ENCODE results near the gene PCSK4. TPM values are rescaled to one million over a fixed set of nuclear protein-coding genes. Genes with fewer than 3 reads are reported as not detected.
A peak's percentile ranks its signal among the peaks of the same experiment; 100 is the strongest.

Gene PCSK4
- total and polyA plus RNA-seq, 9 of the 15 experiments (the other 6 are each of a cell fraction or from before 2014, with no cell fraction given), result 0.01 to 9.1 (median 2.1) TPM; not detected in 1

DNA sequence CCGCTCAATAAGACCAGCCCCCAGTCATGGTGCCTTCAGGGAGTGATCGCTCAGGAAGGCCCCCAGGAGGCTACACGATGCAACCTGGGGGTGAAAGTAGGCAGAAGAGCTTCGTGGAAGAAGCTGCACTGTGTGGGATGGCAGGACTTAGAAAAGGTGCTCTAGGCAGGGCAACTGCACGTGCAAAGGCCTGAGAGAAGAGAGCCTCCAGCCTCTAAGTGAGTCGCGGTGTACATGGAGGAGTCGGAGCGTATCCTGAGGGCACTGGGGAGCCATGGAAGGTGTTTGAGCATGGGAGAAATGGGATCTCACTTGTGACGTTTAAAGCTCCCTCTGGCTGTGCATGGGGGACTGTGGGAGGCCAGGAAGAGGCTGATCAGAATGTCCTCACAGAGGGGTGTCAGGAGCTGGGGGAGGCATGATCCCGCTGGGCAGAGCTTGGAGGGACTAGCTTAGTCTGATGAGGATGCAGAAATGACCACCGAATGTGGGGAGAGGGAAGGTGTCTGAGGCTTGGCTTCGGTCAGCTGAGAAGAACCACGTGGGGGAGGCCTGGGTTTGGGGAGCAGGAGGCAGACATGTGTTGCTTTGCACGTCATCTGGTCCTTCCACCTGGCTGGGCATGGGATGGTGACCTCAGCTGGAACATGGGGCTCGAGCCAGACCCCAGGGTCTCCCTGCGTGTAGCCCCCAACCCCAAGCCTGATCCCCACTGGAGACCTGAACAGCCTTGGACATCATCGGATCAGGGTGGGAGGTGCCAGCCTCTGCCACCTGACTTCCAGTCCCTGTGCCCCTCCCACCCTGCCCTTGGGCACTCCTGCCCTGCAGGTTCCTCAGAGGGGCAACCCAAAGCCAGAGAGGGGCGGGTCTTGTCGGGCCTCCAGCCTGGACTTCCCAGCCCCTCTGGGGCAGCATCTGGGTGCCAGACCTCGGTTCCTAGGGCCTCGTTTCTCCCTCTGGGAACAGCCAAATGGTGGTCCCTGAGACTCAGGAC lies 39.1 kb downstream of the PCSK4 start (continued):
- TF ChIP-seq, protein P1, sequence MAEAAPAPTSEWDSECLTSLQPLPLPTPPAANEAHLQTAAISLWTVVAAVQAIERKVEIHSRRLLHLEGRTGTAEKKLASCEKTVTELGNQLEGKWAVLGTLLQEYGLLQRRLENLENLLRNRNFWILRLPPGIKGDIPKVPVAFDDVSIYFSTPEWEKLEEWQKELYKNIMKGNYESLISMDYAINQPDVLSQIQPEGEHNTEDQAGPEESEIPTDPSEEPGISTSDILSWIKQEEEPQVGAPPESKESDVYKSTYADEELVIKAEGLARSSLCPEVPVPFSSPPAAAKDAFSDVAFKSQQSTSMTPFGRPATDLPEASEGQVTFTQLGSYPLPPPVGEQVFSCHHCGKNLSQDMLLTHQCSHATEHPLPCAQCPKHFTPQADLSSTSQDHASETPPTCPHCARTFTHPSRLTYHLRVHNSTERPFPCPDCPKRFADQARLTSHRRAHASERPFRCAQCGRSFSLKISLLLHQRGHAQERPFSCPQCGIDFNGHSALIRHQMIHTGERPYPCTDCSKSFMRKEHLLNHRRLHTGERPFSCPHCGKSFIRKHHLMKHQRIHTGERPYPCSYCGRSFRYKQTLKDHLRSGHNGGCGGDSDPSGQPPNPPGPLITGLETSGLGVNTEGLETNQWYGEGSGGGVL (CRISPR knock-in tag; IDR thresholded peaks at IDR 0.05), result no peak
- TF ChIP-seq, protein P2, sequence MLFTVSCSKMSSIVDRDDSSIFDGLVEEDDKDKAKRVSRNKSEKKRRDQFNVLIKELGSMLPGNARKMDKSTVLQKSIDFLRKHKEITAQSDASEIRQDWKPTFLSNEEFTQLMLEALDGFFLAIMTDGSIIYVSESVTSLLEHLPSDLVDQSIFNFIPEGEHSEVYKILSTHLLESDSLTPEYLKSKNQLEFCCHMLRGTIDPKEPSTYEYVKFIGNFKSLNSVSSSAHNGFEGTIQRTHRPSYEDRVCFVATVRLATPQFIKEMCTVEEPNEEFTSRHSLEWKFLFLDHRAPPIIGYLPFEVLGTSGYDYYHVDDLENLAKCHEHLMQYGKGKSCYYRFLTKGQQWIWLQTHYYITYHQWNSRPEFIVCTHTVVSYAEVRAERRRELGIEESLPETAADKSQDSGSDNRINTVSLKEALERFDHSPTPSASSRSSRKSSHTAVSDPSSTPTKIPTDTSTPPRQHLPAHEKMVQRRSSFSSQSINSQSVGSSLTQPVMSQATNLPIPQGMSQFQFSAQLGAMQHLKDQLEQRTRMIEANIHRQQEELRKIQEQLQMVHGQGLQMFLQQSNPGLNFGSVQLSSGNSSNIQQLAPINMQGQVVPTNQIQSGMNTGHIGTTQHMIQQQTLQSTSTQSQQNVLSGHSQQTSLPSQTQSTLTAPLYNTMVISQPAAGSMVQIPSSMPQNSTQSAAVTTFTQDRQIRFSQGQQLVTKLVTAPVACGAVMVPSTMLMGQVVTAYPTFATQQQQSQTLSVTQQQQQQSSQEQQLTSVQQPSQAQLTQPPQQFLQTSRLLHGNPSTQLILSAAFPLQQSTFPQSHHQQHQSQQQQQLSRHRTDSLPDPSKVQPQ (CRISPR knock-in tag; IDR thresholded peaks at IDR 0.05; ENCODE audit: borderline replicate concordance), result no peak
- TF ChIP-seq RBM25 (IDR thresholded peaks at IDR 0.05; ENCODE audit: low read depth, low read length, severe bottlenecking) (peak; percentile 70), RCOR1 (IDR thresholded peaks at IDR 0.05; ENCODE audit: borderline replicate concordance in 1 of 2, low read depth in 2 of 2, low read length in 2 of 2) (peak in 1 of 2 experiments; percentile 51; a peak in 1 of 4 replicates), SIRT6 (IDR thresholded peaks at IDR 0.05; ENCODE audit: low read depth, low read length) (no peak), ZNF23 (CRISPR knock-in tag; IDR thresholded peaks at IDR 0.05) (no peak), HDAC2 (IDR thresholded peaks at IDR 0.05) (0 out of 2 replicates have a peak, but pooled peaks have one; percentile 29), PTBP1 (IDR thresholded peaks at IDR 0.05; ENCODE audit: low read depth, low read length) (peak; percentile 93), CSDE1 (IDR thresholded peaks at IDR 0.05) (no peak)
- TF ChIP-seq, protein P3, sequence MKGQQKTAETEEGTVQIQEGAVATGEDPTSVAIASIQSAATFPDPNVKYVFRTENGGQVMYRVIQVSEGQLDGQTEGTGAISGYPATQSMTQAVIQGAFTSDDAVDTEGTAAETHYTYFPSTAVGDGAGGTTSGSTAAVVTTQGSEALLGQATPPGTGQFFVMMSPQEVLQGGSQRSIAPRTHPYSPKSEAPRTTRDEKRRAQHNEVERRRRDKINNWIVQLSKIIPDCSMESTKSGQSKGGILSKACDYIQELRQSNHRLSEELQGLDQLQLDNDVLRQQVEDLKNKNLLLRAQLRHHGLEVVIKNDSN (CRISPR knock-in tag; IDR thresholded peaks at IDR 0.05), result peak; percentile 59
- TF ChIP-seq, protein P4, sequence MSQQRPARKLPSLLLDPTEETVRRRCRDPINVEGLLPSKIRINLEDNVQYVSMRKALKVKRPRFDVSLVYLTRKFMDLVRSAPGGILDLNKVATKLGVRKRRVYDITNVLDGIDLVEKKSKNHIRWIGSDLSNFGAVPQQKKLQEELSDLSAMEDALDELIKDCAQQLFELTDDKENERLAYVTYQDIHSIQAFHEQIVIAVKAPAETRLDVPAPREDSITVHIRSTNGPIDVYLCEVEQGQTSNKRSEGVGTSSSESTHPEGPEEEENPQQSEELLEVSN (IDR thresholded peaks at IDR 0.05; ENCODE audit: borderline replicate concordance in 1 of 2, extremely low read depth in 1 of 2, insufficient read depth in 1 of 2, insufficient read length in 1 of 2, low read depth in 1 of 2, low read length in 1 of 2, poor library complexity in 1 of 2, severe bottlenecking in 1 of 2), result peak in 1 of 2 experiments; percentile 17
- TF ChIP-seq, protein P5, sequence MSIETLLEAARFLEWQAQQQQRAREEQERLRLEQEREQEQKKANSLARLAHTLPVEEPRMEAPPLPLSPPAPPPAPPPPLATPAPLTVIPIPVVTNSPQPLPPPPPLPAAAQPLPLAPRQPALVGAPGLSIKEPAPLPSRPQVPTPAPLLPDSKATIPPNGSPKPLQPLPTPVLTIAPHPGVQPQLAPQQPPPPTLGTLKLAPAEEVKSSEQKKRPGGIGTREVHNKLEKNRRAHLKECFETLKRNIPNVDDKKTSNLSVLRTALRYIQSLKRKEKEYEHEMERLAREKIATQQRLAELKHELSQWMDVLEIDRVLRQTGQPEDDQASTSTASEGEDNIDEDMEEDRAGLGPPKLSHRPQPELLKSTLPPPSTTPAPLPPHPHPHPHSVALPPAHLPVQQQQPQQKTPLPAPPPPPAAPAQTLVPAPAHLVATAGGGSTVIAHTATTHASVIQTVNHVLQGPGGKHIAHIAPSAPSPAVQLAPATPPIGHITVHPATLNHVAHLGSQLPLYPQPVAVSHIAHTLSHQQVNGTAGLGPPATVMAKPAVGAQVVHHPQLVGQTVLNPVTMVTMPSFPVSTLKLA (conservative IDR thresholded peaks at IDR 0.05), result 0 out of 4 replicates have a peak, but pooled peaks of 1 of the 2 experiments have one; percentile 16
